H1 (cell line): ENCODE data around the gene RETSAT.

Experiments used
- CEBPB ChIP-seq: IDR thresholded peaks from 2 replicates; pipeline ENCODE4 v1.6.1; 2012; ENCODE audit warnings: low read depth, low read length
- EP300 ChIP-seq, 2 experiments: IDR thresholded peaks; 1 replicate in 1 of 2; 2 replicates in 1 of 2; pipeline ENCODE4 v1.6.1; 2011 to 2012; ENCODE audit warnings: low read depth in 2 of 2, low read length in 2 of 2, mild to moderate bottlenecking in 2 of 2, borderline replicate concordance in 1 of 2, inconsistent platforms in 1 of 2, moderate library complexity in 1 of 2
- FOSL1 ChIP-seq: IDR thresholded peaks from 2 replicates; pipeline ENCODE4 v1.6.1; 2011; ENCODE audit warnings: mild to moderate bottlenecking, low read depth, low read length, moderate library complexity; ENCODE audit not compliant: insufficient read depth
- KDM4A ChIP-seq: IDR thresholded peaks from one replicate; pipeline ENCODE4 v1.7.1; 2012; ENCODE audit warnings: low read depth, mild to moderate bottlenecking, moderate library complexity, low read length, inconsistent platforms; ENCODE audit not compliant: severe bottlenecking
- SIRT6 ChIP-seq: IDR thresholded peaks from one replicate; pipeline ENCODE4 v1.7.1; 2012; ENCODE audit warnings: low read length, inconsistent platforms
- SIX5 ChIP-seq: IDR thresholded peaks from 2 replicates; pipeline ENCODE4 v1.6.1; 2011; ENCODE audit warnings: mild to moderate bottlenecking, low read depth, low read length
- TAF1 ChIP-seq: IDR thresholded peaks from 2 replicates; pipeline ENCODE4 v1.6.1; 2011; ENCODE audit warnings: mild to moderate bottlenecking, low read depth, low read length
- YY1 ChIP-seq: IDR thresholded peaks from 2 replicates; pipeline ENCODE4 v1.6.1; 2011; ENCODE audit warnings: low read depth, mild to moderate bottlenecking, low read length
- TF ChIP-seq, protein P1 (sequence below), 3 experiments: IDR thresholded peaks; 1 replicate in 2 of 3; 2 replicates in 1 of 3; pipeline versions ENCODE4 v1.5.1 to v1.6.1; 2011; ENCODE audit warnings: low read length in 3 of 3, mild to moderate bottlenecking in 3 of 3, inconsistent platforms in 2 of 3, low read depth in 1 of 3, moderate library complexity in 1 of 3; ENCODE audit not compliant: insufficient read depth in 1 of 3; ENCODE audit errors: control extremely low read depth in 1 of 3

DNA sequence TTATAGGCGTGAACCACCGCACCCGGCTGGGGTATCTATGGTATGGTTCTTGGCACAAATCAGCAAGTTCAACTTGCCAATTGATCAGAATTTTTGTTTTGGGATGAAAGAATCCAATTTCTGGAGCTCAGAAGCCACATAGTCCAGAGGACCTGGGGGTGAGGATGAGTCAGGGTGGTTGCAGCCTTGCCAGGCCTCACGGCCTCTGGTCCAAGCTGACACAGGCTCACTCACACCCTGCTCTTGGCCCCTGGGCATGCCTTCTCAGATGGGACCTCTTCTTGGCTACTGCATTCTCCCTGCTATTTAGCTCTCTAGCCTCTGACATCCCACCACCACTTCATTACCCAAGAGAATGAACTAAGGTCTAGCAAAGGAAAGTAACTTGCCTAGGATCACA is 39.5 kb upstream of the RETSAT start:
- TF ChIP-seq, protein P1, sequence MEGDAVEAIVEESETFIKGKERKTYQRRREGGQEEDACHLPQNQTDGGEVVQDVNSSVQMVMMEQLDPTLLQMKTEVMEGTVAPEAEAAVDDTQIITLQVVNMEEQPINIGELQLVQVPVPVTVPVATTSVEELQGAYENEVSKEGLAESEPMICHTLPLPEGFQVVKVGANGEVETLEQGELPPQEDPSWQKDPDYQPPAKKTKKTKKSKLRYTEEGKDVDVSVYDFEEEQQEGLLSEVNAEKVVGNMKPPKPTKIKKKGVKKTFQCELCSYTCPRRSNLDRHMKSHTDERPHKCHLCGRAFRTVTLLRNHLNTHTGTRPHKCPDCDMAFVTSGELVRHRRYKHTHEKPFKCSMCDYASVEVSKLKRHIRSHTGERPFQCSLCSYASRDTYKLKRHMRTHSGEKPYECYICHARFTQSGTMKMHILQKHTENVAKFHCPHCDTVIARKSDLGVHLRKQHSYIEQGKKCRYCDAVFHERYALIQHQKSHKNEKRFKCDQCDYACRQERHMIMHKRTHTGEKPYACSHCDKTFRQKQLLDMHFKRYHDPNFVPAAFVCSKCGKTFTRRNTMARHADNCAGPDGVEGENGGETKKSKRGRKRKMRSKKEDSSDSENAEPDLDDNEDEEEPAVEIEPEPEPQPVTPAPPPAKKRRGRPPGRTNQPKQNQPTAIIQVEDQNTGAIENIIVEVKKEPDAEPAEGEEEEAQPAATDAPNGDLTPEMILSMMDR (IDR thresholded peaks at IDR 0.05; ENCODE audit: control extremely low read depth in 1 of 3, insufficient read depth in 1 of 3, low read depth in 1 of 3, low read length in 3 of 3), result no peak
- TF ChIP-seq YY1, result no peak
- TF ChIP-seq FOSL1, result no peak
- no peak for TF ChIP-seq SIRT6
- TF ChIP-seq KDM4A, result no peak
- TF ChIP-seq TAF1, result no peak
- no peak for TF ChIP-seq SIX5
- no peak for TF ChIP-seq EP300 (IDR thresholded peaks at IDR 0.05; ENCODE audit: borderline replicate concordance in 1 of 2, low read depth in 2 of 2, low read length in 2 of 2)
- no peak for TF ChIP-seq CEBPB
